Thyroid gland (tissue), 4 donors: ENCODE data around the gene GTF2H2C. TPM values are rescaled to one million over a fixed set of nuclear protein-coding genes. Genes with fewer than 3 reads are reported as not detected.
A peak's percentile ranks its signal among the peaks of the same experiment; 100 is the strongest.
"Not testable (repeated sequence)": the region's sequence is repeated elsewhere in the genome, so short reads cannot be mapped to it uniquely, and the experiment has no call there.

Experiments used
- DNase-seq, 2 donors: peaks; one replicate each; pipeline ENCODE4 v3.0.0-alpha.2; 2019
- H3K27ac ChIP-seq, 3 donors: fragments of 200-600 bp; sonication (generic); 1 replicate in 2 of 3; 2 replicates in 1 of 3; pipeline ENCODE4 v1.5.1; 2016 to 2019; ENCODE audit warnings: mild to moderate bottlenecking in 1 of 3, moderate library complexity in 1 of 3
- H3K27me3 ChIP-seq: fragments of 200-600 bp; sonication (generic); one replicate; pipeline ENCODE4 v1.5.1; 2019
- H3K36me3 ChIP-seq, 2 donors: fragments of 200-600 bp; sonication (generic); one replicate each; pipeline ENCODE4 v1.5.1; 2016 to 2019
- H3K4me1 ChIP-seq, 2 donors: fragments of 200-600 bp; sonication (generic); one replicate each; pipeline ENCODE4 v1.5.1; 2017 to 2019
- H3K4me3 ChIP-seq, 3 donors: fragments of 200-600 bp; sonication (generic); replicated peaks in 1 of 3; 1 replicate in 2 of 3; 2 replicates in 1 of 3; pipeline ENCODE4 v1.5.1; 2016; ENCODE audit warnings: mild to moderate bottlenecking in 1 of 3
- H3K9me3 ChIP-seq: fragments of 200-600 bp; sonication (generic); one replicate; pipeline ENCODE4 v1.5.1; 2017
- POLR2A ChIP-seq, 2 donors: fragments of 450-650 bp; IDR thresholded peaks; one replicate each; pipeline ENCODE4 v1.6.1; 2017; ENCODE audit warnings: antibody characterized with exemption in 2 of 2, mild to moderate bottlenecking in 2 of 2, moderate library complexity in 1 of 2
- WGBS, 2 donors: methylation state at CpG; one replicate each; pipeline ENCODE4 v1.1.5; 2017; 5-methylcytosine and 5-hydroxymethylcytosine counted together
- intact Hi-C: fragments of 100-400 bp; cut with DNase I; formaldehyde crosslinking; loops from one replicate; pipeline ENCODE4 v1.15.1; 2023
- total RNA-seq, 4 donors: library from RNA; depleted of rRNA; stranded (reverse); fragments of >200 nt; gene quantifications; one replicate each; pipeline ENCODE4 v1.2.3, GENCODE V29; 2016
- TF ChIP-seq, protein P1 (sequence below), 6 experiments: fragments of 200-600 bp in 3 of 6; fragments of 450-650 bp in 3 of 6; sonication (generic) in 3 of 6; IDR thresholded peaks; one replicate each; pipeline ENCODE4 v1.5.1; 2016 to 2019; ENCODE audit warnings: antibody characterized with exemption in 6 of 6, mild to moderate bottlenecking in 2 of 6, inconsistent platforms in 1 of 6, moderate library complexity in 1 of 6

Gene GTF2H2C
- 10 to 100 TPM; 39.0 to 65.4 (median 47.1) TPM for total RNA-seq

DNA sequence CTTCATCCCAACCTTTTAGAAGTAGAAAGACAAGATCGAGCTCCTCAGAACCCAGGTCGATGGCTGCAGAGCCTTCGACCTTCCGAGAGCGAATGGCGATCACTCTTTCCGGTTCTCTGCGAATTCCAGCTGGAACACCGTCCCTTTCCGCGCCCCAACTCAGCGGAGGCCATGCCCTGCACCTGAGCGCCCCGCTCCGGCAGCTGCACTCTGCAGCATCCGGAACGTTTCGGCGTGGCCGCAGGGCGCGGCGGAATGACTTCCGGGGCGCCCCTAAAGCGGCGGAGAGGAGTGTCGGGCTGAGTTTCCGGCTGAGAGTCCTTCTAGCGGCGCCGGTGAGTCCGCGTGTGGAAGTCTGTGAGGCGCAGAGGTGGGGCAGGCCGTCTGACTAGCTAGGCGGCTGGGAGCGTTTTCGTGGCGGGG is at the start of gene GTF2H2C:
Gene GTF2H2C, plus strand, starts transcription at position 284 of the 423 bp plus-strand sequence. CDS start 4,942 bp downstream, outside the sequence.
- 0 to 3% methylated on average over 8 to 31 of the region's 40 CpGs for WGBS, 2 donors
- H3K4me3 ChIP-seq, result peak within 1 kb of the TSS in 1 of 3 donors; percentile 23
- H3K27me3 ChIP-seq, H3K9me3 ChIP-seq, intact Hi-C loops, H3K36me3 ChIP-seq, H3K4me1 ChIP-seq: not testable (repeated sequence)
- H3K27ac ChIP-seq, result peak within 1 kb of the TSS; percentile 67 to 83 (median 70)
- peak; percentile 83 to 85 for DNase-seq
- TF ChIP-seq, protein P1, sequence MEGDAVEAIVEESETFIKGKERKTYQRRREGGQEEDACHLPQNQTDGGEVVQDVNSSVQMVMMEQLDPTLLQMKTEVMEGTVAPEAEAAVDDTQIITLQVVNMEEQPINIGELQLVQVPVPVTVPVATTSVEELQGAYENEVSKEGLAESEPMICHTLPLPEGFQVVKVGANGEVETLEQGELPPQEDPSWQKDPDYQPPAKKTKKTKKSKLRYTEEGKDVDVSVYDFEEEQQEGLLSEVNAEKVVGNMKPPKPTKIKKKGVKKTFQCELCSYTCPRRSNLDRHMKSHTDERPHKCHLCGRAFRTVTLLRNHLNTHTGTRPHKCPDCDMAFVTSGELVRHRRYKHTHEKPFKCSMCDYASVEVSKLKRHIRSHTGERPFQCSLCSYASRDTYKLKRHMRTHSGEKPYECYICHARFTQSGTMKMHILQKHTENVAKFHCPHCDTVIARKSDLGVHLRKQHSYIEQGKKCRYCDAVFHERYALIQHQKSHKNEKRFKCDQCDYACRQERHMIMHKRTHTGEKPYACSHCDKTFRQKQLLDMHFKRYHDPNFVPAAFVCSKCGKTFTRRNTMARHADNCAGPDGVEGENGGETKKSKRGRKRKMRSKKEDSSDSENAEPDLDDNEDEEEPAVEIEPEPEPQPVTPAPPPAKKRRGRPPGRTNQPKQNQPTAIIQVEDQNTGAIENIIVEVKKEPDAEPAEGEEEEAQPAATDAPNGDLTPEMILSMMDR (IDR thresholded peaks at IDR 0.05), result peak in 2 of 6 experiments; percentile 23 to 49
- peak in 1 of 2 donors; percentile 30 for TF ChIP-seq POLR2A (IDR thresholded peaks at IDR 0.05)

DNA sequence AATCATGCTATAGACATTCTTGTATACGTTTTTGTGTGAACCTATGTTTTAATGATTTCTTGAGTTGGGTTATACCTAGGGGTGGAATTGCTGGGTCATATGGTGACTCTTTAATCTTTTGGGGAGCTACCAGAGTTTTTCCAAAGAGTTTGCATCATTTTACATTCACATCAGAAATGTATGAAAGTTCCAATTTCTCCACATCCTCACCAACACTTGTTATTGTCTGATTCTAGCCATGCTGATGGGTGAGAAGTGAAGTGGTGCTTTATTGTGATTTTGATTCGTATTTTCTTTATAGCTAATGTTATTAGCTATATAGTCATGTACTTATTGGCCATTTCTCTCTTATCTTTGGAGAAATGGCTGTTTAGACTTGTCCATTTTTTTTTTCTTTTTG is 49.3 kb upstream of the GTF2H2C start:
- Histone ChIP-seq H3K27me3 (no peaks in the 10 kb centered on the region), H3K4me3 (no peak overlapping the region), H3K27ac (no peak overlapping the region), H3K9me3 (no peaks in the 10 kb centered on the region), H3K4me1 (peaks cover 0 to 26% of the 10 kb centered on the region in 2 donors), H3K36me3 (peaks cover 8 to 9% of the 10 kb centered on the region in 2 donors)
- intact Hi-C loops, result no loop called here
- DNase-seq, result no peak
- TF ChIP-seq POLR2A (IDR thresholded peaks at IDR 0.05), result no peak
- TF ChIP-seq, protein P1 (IDR thresholded peaks at IDR 0.05), result no peak
- WGBS, 2 donors, result 86 to 91% methylated on average over 2 of the region's 2 CpGs

DNA sequence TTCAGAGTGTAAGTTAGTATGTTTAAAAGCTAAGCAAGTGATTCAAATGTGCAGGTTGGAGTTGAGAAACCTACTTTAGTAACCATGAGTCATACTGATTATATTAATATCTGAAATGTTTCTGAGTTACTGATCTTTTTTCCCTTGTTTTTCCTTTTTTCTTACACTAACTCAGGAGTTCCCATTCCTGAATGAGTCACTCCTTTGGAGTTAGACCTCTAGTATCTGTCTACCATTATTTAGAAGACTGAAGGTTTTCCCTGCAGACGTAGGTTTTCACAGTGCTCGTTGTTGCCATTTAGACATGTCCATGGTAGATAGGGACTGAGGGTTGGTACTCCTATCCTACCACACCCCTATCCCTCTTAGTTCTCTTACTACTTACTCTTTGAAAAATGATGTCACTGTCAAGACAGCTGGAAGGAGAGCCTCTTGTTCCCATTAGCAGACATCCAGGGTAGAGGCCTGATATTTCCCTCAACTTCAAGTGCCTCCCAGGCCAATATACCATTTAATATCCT is 47.2 kb upstream of the GTF2H2C start:
- Histone ChIP-seq H3K4me1 (peaks cover 13 to 39% of the 10 kb centered on the region in 2 donors), H3K9me3 (no peaks in the 10 kb centered on the region), H3K27ac (peak overlapping the region; percentile 19 to 57 (median 32)), H3K36me3 (peaks cover 8 to 9% of the 10 kb centered on the region in 2 donors), H3K4me3 (no peak overlapping the region), H3K27me3 (no peaks in the 10 kb centered on the region)
- intact Hi-C loops, result no loop called here
- TF ChIP-seq, protein P1 (IDR thresholded peaks at IDR 0.05), result no peak
- no peak for TF ChIP-seq POLR2A (IDR thresholded peaks at IDR 0.05)
- no peak for DNase-seq
- 89 to 92% methylated on average over 2 of the region's 2 CpGs for WGBS, 2 donors

DNA sequence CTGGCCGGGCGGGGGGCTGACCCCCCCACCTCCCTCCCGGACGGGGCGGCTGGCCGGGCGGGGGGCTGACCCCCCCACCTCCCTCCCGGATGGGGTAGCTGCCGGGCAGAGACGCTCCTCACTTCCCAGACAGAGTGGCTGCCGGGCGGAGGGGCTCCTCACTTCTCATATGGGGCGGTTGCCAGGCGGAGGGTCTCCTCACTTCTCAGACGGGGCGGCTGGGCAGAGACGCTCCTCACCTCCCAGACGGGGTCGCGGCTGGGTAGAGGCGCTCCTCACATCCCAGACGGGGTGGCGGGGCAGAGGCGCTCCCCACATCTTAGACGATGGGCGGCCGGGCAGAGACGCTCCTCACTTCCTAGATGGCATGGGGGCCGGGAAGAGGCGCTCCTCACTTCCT is 44.4 kb upstream of the GTF2H2C start:
- peaks cover 39 to 62% of the 10 kb centered on the region in 2 donors for H3K4me1 ChIP-seq
- intact Hi-C loops, DNase-seq, H3K9me3 ChIP-seq, H3K27me3 ChIP-seq, H3K36me3 ChIP-seq, H3K4me3 ChIP-seq, H3K27ac ChIP-seq: not testable (repeated sequence)
- WGBS, 2 donors, result 98 to 100% methylated on average over 1 to 13 of the region's 30 CpGs

- peak; percentile 39 to 45 for DNase-seq
- Histone ChIP-seq H3K36me3 (no peaks in the 10 kb centered on the region), H3K4me1 (peaks cover 43 to 66% of the 10 kb centered on the region in 2 donors), H3K9me3 (no peaks in the 10 kb centered on the region), H3K4me3 (no peak overlapping the region), H3K27ac (peak overlapping the region; percentile 71 to 87 (median 78)), H3K27me3 (no peaks in the 10 kb centered on the region)
- TF ChIP-seq POLR2A (IDR thresholded peaks at IDR 0.05), result no peak
- WGBS, 2 donors, result 64 to 77% methylated on average over 1 of the region's 1 CpG
- intact Hi-C loops, result no loop called here
These were observed 43.2 kb upstream of the GTF2H2C start for GRCh38 chr5:69516769-69517168.

- peak in 1 of 2 donors; percentile 22 for DNase-seq
- 7 to 8% methylated on average over 4 of the region's 4 CpGs for WGBS, 2 donors
- no peak overlapping the region for H3K4me3 ChIP-seq
- H3K27ac ChIP-seq, result peak overlapping the region; percentile 71 to 87 (median 78)
- H3K27me3 ChIP-seq, result no peaks in the 10 kb centered on the region
- TF ChIP-seq POLR2A (IDR thresholded peaks at IDR 0.05), result no peak
- TF ChIP-seq, protein P1 (IDR thresholded peaks at IDR 0.05), result no peak
- no peaks in the 10 kb centered on the region for H3K36me3 ChIP-seq
- intact Hi-C loops, result no loop called here
- no peaks in the 10 kb centered on the region for H3K9me3 ChIP-seq
- peaks cover 43 to 63% of the 10 kb centered on the region in 2 donors for H3K4me1 ChIP-seq
These were observed 42.2 kb upstream of the GTF2H2C start for GRCh38 chr5:69517763-69518212.
